OCI-LY1 (cell line): ENCODE measurements around the gene KIAA0232.

Experiments used
- H2AFZ ChIP-seq: fragments of 200-600 bp; sonication (generic), shearing (Covaris generic); 2 replicates; pipeline ENCODE4 v1.6.0; 2014; ENCODE audit warnings: antibody characterized with exemption, mild to moderate bottlenecking, low read length
- H3F3A ChIP-seq: fragments of 200-600 bp; sonication (generic), shearing (Covaris generic); 2 replicates; pipeline ENCODE4 v1.6.0; 2014; ENCODE audit warnings: mild to moderate bottlenecking, antibody characterized with exemption, low read length, moderate library complexity; ENCODE audit not compliant: insufficient read depth
- H3K27ac ChIP-seq: fragments of 200-600 bp; sonication (generic); 2 replicates; pipeline ENCODE4 v1.5.1; 2014; ENCODE audit warnings: low read length, mixed run types, mild to moderate bottlenecking, low read depth; ENCODE audit not compliant: poor library complexity, severe bottlenecking
- H3K27me3 ChIP-seq: fragments of 200-600 bp; sonication (generic); 2 replicates; pipeline ENCODE4 v1.6.0; 2014; ENCODE audit warnings: antibody characterized with exemption, mild to moderate bottlenecking, low read length, moderate library complexity; ENCODE audit not compliant: insufficient read depth
- H3K36me3 ChIP-seq: fragments of 200-600 bp; sonication (generic); 2 replicates; pipeline ENCODE4 v1.6.1; 2014; ENCODE audit warnings: mild to moderate bottlenecking, antibody characterized with exemption, low read length, moderate library complexity, mixed read lengths; ENCODE audit not compliant: insufficient read depth
- H3K4me1 ChIP-seq: fragments of 200-600 bp; sonication (generic); 2 replicates; pipeline ENCODE4 v1.5.1; 2014; ENCODE audit warnings: mild to moderate bottlenecking, low read length, moderate library complexity; ENCODE audit not compliant: insufficient read depth, severe bottlenecking
- H3K4me2 ChIP-seq: fragments of 200-600 bp; sonication (generic), shearing (Covaris generic); 2 replicates; pipeline ENCODE4 v1.6.1; 2014; ENCODE audit warnings: low read length
- H3K4me3 ChIP-seq: fragments of 200-600 bp; sonication (generic); 2 replicates; pipeline ENCODE4 v1.5.1; 2014; ENCODE audit warnings: low read length, low read depth, mild to moderate bottlenecking, mixed read lengths; ENCODE audit not compliant: poor library complexity, severe bottlenecking
- H3K79me2 ChIP-seq: fragments of 200-600 bp; shearing (Covaris generic); 2 replicates; pipeline ENCODE4 v1.6.1; 2016; ENCODE audit warnings: mixed run types, low read length, mixed read lengths; ENCODE audit not compliant: insufficient read depth
- H3K9ac ChIP-seq: fragments of 200-600 bp; sonication (generic), shearing (Covaris generic); 2 replicates; pipeline ENCODE4 v1.6.1; 2014; ENCODE audit warnings: mild to moderate bottlenecking, low read length, mixed read lengths
- H3K9me2 ChIP-seq: fragments of 200-600 bp; sonication (generic), shearing (Covaris generic); 2 replicates; pipeline ENCODE4 v1.6.1; 2014; ENCODE audit warnings: low read depth, mild to moderate bottlenecking, low read length, mixed read lengths
- H3K9me3 ChIP-seq: fragments of 200-600 bp; shearing (Covaris generic); 2 replicates; pipeline ENCODE4 v1.6.1; 2014; ENCODE audit warnings: low read length, mixed read lengths
- H4K20me1 ChIP-seq: fragments of 200-600 bp; sonication (generic), shearing (Covaris generic); 2 replicates; pipeline ENCODE4 v1.6.0; 2016; ENCODE audit warnings: mild to moderate bottlenecking, low read length; ENCODE audit not compliant: insufficient read depth
- CTCF ChIP-seq: fragments of 200-600 bp; sonication (generic), shearing (Covaris generic); IDR thresholded peaks from 2 replicates; pipeline ENCODE4 v1.5.1; 2017; ENCODE audit warnings: mild to moderate bottlenecking, antibody characterized with exemption, low read length, moderate library complexity, mixed read lengths
- EZH2 ChIP-seq: fragments of 200-600 bp; sonication (generic), shearing (Covaris generic); IDR thresholded peaks from 2 replicates; pipeline ENCODE4 v1.8.0; 2017; ENCODE audit warnings: borderline replicate concordance, mixed run types, mild to moderate bottlenecking, antibody characterized with exemption, low read length, moderate library complexity, mixed read lengths

KIAA0232 gene

GRCh38 chr4:6894086-6894478 is 111.6 kb downstream of the KIAA0232 start:
- Histone ChIP-seq H3K79me2 (no peaks in the 10 kb centered on the region), H3K4me3 (no peak overlapping the region), H3K9me3 (no peaks in the 10 kb centered on the region), H3K27ac (no peak overlapping the region), H3K4me2 (no peak overlapping the region), H3K27me3 (no peaks in the 10 kb centered on the region), H2AFZ (no peak overlapping the region), H3F3A (no peaks in the 10 kb centered on the region), H3K9me2 (no peaks in the 10 kb centered on the region), H3K9ac (no peak overlapping the region), H3K36me3 (no peaks in the 10 kb centered on the region), H4K20me1 (no peaks in the 10 kb centered on the region), H3K4me1 (no peaks in the 10 kb centered on the region)
- TF ChIP-seq EZH2 (no peak), CTCF (no peak)

- Histone ChIP-seq H3K9me3 (no peaks in the 10 kb centered on the region), H3K4me3 (no peak overlapping the region), H3K9me2 (no peaks in the 10 kb centered on the region), H3K4me1 (no peaks in the 10 kb centered on the region), H3K9ac (no peak overlapping the region), H3F3A (no peaks in the 10 kb centered on the region), H3K27me3 (no peaks in the 10 kb centered on the region), H2AFZ (no peak overlapping the region), H4K20me1 (no peaks in the 10 kb centered on the region), H3K36me3 (no peaks in the 10 kb centered on the region), H3K27ac (no peak overlapping the region), H3K79me2 (no peaks in the 10 kb centered on the region), H3K4me2 (no peak overlapping the region)
- TF ChIP-seq CTCF (no peak), EZH2 (no peak)
Measured at GRCh38 chr4:6894528-6895498, 112.3 kb downstream of the KIAA0232 start.

GRCh38 chr4:6896035-6896434 is 113.5 kb downstream of the KIAA0232 start:
- Histone ChIP-seq H3K4me1 (no peaks in the 10 kb centered on the region), H3K79me2 (no peaks in the 10 kb centered on the region), H3K9me2 (no peaks in the 10 kb centered on the region), H3K4me3 (no peak overlapping the region), H3K9ac (no peak overlapping the region), H3K27me3 (no peaks in the 10 kb centered on the region), H3K9me3 (no peaks in the 10 kb centered on the region), H3K4me2 (no peak overlapping the region), H3K36me3 (no peaks in the 10 kb centered on the region), H4K20me1 (no peaks in the 10 kb centered on the region), H3K27ac (no peak overlapping the region), H3F3A (no peaks in the 10 kb centered on the region), H2AFZ (no peak overlapping the region)
- TF ChIP-seq CTCF (no peak), EZH2 (no peak)
